GM21737 (cell line): ENCODE results near the gene LYRM4.

Experiments
- ATAC-seq: cut with Tn5 transposase; IDR thresholded peaks from one replicate; pipeline ENCODE4 v1.9.1; 2021; ENCODE audit warnings: mild to moderate bottlenecking, moderate library complexity; ENCODE audit not compliant: unreplicated experiment

LYRM4 gene

DNA sequence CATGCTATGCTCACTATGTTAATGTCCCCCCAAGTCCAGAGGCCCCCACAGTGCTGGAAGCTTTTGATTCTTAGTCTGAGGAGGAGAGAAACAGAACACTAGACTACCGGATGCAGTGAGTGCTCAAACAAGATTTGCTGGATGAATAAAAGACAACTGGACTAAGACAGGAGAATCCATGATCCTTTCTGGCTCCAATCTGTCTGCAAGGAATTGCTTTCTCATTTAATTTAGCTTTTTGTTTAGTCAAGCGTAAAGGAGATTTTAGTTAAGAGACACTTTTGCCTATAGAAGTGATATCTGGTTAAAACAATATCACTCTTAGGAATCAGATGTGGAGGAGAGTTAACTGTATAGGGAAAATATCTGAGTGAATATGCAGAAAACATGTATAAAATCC, 13.5 kb downstream of the LYRM4 start:
- ATAC-seq, result no peak

GRCh38 chr6:5246141-5247097, 14.3 kb downstream of the LYRM4 start:
- no peak for ATAC-seq

- no peak for ATAC-seq
These were observed 17.7 kb downstream of the LYRM4 start for GRCh38 chr6:5243069-5243468.

- ATAC-seq, result no peak
These were observed 19.5 kb downstream of the LYRM4 start for GRCh38 chr6:5241252-5241651.

DNA sequence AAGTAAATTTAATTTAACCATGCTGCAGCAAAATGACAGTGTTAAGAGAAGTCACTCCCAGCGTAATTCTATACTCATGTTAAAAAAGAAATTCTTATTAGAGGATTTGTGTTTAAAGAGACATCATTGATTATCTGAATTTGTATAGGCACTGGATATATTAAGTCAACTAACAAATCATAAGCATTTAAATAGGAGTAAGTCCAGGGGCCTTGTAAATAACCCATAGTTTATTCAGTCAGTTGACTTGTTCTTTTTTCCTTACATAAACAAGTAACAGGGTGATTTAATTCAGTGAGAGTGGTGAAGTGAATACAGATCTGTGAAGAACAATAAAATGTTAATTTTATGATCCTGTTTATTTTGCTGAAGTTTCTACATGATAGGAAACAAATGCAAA, 22.4 kb downstream of the LYRM4 start:
- ATAC-seq, result no peak

- no peak for ATAC-seq
These were observed 22.9 kb downstream of the LYRM4 start for GRCh38 chr6:5237805-5238204.

GRCh38 chr6:5235830-5236229, 24.9 kb downstream of the LYRM4 start:
- no peak for ATAC-seq

DNA sequence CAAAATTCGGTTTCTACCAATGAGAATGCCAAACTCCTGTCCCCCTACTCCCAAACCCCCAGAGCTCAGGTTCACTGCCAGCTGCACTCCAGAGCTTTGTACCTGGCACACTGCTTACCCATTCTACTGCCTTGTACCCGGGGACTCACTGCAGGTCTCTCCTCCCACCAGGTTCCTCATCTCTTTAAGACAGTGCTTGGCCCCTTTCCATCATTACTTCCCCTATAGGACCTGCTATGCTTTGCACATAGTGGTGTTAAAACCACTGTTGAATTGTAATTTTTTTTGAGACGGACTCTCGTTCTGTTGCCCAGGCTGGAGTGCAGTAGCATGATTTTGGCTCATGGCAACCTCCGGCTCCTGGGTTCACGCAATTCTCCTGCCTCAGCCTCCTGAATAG, 25.9 kb downstream of the LYRM4 start:
- no peak for ATAC-seq

- no peak for ATAC-seq
These were observed 29.5 kb downstream of the LYRM4 start for GRCh38 chr6:5231289-5231688.

DNA sequence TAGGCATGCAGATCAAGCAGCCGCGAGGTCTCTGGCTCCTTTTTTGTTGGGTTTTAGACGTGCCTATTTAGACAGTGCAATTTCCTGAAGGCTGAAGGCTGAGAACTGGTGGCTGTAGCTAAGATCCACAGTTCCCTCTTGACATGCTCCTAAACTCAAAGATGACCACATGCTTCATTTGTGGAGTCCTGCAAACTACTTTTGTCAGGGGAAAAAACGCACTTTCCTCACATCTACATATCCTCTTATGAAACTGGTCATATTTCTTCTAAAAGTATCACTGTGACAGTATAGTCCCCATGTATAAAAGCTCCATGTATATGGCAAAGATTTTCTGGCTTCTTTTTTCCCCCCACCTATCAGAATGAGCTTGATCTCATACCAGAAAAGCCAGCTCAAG, 30.7 kb downstream of the LYRM4 start:
- ATAC-seq, result no peak

DNA sequence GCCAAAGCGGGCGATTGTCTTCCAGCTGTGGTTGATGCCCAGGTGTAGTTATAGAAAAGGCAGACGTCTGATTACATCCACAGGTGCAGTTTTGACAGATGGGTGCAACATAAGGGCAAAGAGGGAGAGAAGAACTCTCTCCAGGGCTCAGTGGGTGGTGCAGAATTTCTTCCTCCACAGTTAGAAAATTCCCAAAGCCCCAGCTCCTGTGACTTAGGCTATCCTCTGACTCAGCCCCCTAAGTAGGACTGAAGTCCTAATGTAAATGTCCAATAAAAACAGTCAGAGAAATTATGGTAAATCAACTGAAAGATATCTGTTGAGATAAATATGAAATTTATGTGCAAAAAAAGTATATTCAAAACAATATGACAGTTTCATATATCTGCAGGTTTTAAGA, 31.4 kb downstream of the LYRM4 start:
- ATAC-seq, result no peak

- ATAC-seq, result no peak
These were observed 37.4 kb downstream of the LYRM4 start for GRCh38 chr6:5223309-5223708.

DNA sequence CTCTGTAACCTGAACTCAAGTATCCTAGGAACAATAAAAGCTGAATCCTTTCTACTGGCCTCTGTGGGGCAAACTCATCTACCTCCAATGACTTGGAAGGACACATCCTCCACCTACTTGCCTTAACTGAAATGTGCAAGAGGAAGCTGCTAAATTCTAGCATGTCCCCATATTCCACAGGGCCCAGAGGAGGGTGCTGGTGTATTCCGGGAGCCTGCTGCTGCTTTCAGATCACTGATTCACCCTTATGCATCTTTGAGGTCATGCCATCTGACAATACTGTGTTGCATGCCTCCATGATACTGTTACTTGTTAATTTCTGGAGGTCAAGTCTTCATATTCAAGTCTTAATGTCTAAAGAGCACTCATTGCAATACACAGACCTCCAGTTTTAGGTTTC, 40.3 kb downstream of the LYRM4 start:
- ATAC-seq, result no peak

DNA sequence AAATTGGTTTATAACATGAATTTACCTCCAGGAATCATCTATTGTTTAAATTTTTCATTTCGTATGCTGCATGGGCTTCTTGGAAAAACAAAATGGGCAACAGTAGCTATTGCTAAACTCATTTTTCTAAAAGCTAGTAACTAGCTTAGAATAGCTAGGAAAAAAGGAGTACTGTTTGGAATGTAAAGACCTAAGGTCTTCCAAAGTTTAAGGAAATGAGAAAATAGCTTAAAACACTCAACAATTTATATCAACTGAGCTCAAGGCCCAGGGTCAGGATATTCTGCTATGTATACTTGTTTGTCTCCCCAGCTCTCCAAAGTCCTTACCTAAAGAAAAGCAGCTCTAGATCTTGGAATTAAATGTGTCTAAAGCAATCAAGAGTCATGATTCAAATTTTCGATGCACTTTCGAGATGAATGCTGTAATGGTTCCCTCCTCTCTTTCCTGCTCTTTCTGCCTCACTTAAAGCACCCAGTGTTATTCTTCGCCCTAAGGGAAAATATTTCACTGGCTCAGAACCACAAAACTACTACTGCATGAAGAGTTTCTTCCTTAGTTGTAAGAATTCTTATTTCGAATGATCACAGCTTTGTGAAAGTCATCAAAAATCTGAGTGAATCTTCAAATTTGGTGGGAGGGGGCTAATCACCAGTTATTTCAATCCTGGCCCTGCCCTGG, 41.6 kb downstream of the LYRM4 start:
- no peak for ATAC-seq

GRCh38 chr6:5217356-5217755, 43.4 kb downstream of the LYRM4 start:
- ATAC-seq, result no peak

DNA sequence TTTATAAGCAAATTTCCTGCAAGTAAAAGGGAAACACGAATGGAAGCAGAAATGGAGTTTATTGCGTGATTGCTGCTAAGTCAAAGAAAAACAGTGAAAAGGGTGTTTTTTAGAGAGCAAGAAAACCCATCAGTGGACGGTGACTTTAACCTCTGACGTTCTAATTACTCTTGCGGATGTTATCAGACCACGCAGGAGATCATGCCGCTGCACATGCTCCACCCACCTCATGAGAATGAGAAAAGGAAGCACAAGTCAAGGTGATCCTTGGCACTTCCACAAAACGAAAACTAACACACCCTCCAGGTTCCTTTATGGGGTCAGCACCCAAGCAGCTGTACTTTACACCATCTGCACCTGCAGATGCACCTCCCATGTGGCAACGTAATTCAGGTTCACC, 45.0 kb downstream of the LYRM4 start:
- ATAC-seq, result no peak

DNA sequence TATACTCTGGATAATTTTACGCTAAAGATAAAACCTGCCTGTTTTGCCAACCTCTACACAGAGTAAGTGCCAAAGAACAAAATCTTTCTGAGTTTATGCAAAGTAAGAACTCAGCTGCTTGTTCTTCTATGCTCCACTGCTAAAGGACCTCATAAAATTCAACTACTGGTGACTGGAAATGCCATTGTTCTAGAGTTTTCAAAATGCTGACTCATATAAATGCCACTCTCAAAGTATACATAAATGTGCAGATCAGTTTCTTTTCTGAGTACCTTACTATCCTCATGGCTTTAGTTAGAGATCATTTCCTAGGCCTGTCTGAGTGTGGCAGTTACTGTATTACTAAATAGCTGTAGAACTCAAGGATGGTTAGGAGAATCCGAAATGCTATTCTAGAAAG, 45.6 kb downstream of the LYRM4 start:
- ATAC-seq, result no peak

- ATAC-seq, result no peak
These were observed 46.1 kb downstream of the LYRM4 start for GRCh38 chr6:5214570-5215052.

DNA sequence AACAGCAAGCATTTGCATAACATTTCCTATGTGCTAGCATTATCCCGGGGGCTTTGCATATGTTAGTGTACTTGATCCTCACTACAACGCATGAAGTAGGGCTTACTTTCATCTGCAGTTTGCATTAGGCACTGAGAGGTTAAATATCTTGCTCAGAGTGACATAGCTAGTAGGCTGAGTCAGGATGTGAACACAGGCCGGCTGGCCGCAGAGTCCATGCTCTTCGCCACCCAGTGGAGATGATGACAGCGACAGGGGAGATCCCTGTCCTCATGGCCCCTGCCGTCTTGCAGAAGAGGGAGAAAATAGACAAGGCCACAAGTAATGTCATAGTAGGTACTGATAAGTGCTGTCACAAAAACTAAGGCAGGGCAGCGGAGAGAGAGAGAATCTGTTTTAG, 46.9 kb downstream of the LYRM4 start:
- ATAC-seq, result no peak

- no peak for ATAC-seq
These were observed 49.3 kb downstream of the LYRM4 start for GRCh38 chr6:5211492-5211891.

DNA sequence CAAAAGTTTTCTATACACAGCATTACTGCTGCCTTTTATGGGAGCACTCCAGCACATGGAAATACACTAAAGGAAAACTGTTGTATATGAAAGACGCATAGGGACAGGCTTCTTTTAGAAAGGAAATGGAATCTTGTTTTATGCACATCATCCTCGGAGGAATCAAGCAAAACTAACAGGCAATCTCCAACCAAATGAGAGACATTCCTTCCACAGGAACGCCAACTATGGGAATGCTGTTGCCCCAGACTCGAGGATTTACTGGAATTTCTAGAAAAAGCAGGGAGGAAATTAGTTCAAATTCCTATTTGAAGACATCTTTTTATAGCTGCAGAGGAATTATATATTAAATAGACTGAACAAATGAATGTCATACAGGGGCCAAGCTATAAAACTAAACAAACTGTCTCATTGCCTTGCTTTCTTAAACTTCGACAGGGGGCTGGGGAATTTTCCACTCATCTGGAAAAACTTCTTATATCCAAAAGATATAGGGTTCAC, 52.2 kb downstream of the LYRM4 start:
- no peak for ATAC-seq

GRCh38 chr6:5208057-5208456, 52.7 kb downstream of the LYRM4 start:
- ATAC-seq, result no peak
